Vagina (tissue), 2 donors: ENCODE measurements around the gene PLCB1.

Experiments
- CTCF ChIP-seq, 3 experiments: fragments of 450-650 bp in 2 of 3; fragments of 200-600 bp in 1 of 3; sonication (generic) in 1 of 3; IDR thresholded peaks; one replicate each; pipeline ENCODE4 v1.5.1; 2017 to 2019; ENCODE audit warnings: antibody characterized with exemption in 3 of 3, mild to moderate bottlenecking in 2 of 3, moderate library complexity in 2 of 3
- POLR2A ChIP-seq, 2 donors: fragments of 450-650 bp; IDR thresholded peaks; one replicate each; pipeline ENCODE4 v1.6.1; 2017; ENCODE audit warnings: antibody characterized with exemption in 2 of 2, mild to moderate bottlenecking in 2 of 2, moderate library complexity in 2 of 2
- POLR2AphosphoS5 ChIP-seq, 2 donors: sonication (generic); formaldehyde crosslinking; IDR thresholded peaks; one replicate each; pipeline ENCODE4 v1.9.0; 2017; ENCODE audit warnings: antibody characterized with exemption in 2 of 2, mild to moderate bottlenecking in 2 of 2, low read depth in 1 of 2; ENCODE audit not compliant: insufficient read depth in 1 of 2

GRCh38 chr20:8246153-8246552, 114.1 kb downstream of the PLCB1 start:
- no peak for TF ChIP-seq CTCF (IDR thresholded peaks at IDR 0.05)
- no peak for TF ChIP-seq POLR2AphosphoS5 (IDR thresholded peaks at IDR 0.05; ENCODE audit: insufficient read depth in 1 of 2, low read depth in 1 of 2)
- no peak for TF ChIP-seq POLR2A (IDR thresholded peaks at IDR 0.05)
